Stimulated activated effector memory CD8-positive, alpha-beta T cell treated with anti-CD3 and anti-CD28 coated beads, Interleukin-12 subunit alpha, Interleukin-12 subunit beta, amount 100 ng/mL, for 72 hours (primary cell): ENCODE results near the gene CCDC8.
"Not testable (repeated sequence)": the region's sequence is repeated elsewhere in the genome, so short reads cannot be mapped to it uniquely, and the experiment has no call there.

ENCODE experiments used
- ATAC-seq: fragments of 150-1000 bp; cut with Tn5 transposase; 2 replicates; pipeline ENCODE4 v1.10.0; 2021
- DNase-seq, 2 donors: peaks; one replicate each; pipeline ENCODE4 v3.0.0; 2021 to 2022; ENCODE audit warnings: low spot score in 2 of 2
- H3K27ac Mint-ChIP-seq: one replicate; pipeline ENCODE4 v1.8.0; 2022; ENCODE audit warnings: mild to moderate bottlenecking, mixed read lengths
- H3K36me3 Mint-ChIP-seq: one replicate; pipeline ENCODE4 v1.8.0; 2022; ENCODE audit warnings: mild to moderate bottlenecking, mixed read lengths
- H3K4me1 Mint-ChIP-seq: one replicate; pipeline ENCODE4 v1.8.0; 2022; ENCODE audit warnings: mixed read lengths
- H3K4me3 Mint-ChIP-seq: one replicate; pipeline ENCODE4 v1.8.0; 2022; ENCODE audit warnings: mild to moderate bottlenecking, mixed read lengths
- H3K9me3 Mint-ChIP-seq: one replicate; pipeline ENCODE4 v1.8.0; 2022; ENCODE audit warnings: mixed read lengths

Gene CCDC8

DNA sequence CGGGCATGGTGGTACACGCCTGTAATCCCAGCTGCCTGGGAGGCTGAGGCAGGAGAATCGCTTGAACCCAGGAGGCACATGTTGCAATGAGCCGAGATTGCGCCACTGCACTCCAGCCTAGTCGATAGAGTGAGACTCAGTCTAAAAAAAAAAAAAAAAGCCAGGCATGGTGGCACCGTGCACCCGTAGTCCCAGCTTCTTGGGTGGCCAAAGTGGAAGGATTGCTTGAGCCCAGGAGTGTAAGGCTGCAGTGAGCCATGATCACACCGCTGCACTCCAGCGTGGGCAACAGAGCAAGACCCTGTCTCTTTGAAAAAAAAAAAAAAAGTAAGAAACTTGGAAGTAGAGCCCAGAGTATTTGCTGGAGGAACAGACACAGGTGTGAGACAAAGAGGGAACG, 27.7 kb downstream of the CCDC8 start:
- DNase-seq (no peak), ATAC-seq (no peak)
- peaks cover 91% of the 10 kb centered on the region for H3K36me3 Mint-ChIP-seq
- H3K27ac Mint-ChIP-seq: no peak overlapping the region
- H3K4me1 Mint-ChIP-seq: no peaks in the 10 kb centered on the region
- H3K4me3 Mint-ChIP-seq: no peak overlapping the region
- no peaks in the 10 kb centered on the region for H3K9me3 Mint-ChIP-seq

DNA sequence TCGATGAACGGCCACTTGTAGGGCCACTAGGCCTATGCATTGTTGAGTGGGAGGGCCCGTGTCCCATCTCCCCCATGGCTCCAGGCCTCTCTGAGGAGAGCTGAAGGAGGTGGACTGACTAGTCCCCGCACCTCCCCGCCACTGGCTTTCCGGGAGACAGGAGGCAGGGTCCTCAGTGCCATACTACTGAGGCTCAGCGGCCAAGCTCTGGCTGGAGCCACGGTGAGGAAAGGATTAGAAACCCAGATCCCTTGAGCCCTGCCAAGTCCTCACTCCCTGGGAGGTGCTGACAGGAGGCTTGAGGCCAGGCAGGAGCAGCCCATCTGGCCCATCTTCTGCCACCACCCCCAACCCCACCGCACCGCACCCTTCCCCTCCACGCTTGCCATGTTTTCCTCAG, 29.0 kb downstream of the CCDC8 start:
- Mint-ChIP-seq H3K4me3 (no peak overlapping the region), H3K9me3 (no peaks in the 10 kb centered on the region), H3K36me3 (peaks cover 94% of the 10 kb centered on the region), H3K4me1 (no peaks in the 10 kb centered on the region), H3K27ac (no peak overlapping the region)
- DNase-seq: no peak
- ATAC-seq: no peak

DNA sequence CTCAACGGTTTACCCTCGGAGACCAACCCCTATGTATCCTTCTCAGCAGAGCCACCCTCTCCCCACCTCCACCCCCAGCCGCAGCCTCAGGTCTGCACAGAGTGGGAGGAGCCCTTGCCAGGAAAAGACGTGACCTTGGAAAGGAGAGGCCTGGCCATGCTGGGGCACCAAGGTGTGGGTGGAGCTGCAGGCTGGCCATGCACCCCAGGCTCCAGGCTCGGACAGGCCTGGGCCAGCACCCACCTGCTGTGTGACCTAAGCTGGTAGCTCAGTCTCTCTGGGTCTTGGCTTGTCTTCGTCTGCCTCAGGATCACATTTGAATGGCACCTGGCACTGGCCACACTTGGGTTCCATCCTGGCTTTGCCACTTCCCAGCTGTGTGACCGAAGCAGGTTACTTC, 29.5 kb downstream of the CCDC8 start:
- DNase-seq (no peak), ATAC-seq (no peak)
- Mint-ChIP-seq H3K36me3 (peaks cover 94% of the 10 kb centered on the region), H3K9me3 (no peaks in the 10 kb centered on the region), H3K4me1 (no peaks in the 10 kb centered on the region), H3K4me3 (no peak overlapping the region), H3K27ac (no peak overlapping the region)

DNA sequence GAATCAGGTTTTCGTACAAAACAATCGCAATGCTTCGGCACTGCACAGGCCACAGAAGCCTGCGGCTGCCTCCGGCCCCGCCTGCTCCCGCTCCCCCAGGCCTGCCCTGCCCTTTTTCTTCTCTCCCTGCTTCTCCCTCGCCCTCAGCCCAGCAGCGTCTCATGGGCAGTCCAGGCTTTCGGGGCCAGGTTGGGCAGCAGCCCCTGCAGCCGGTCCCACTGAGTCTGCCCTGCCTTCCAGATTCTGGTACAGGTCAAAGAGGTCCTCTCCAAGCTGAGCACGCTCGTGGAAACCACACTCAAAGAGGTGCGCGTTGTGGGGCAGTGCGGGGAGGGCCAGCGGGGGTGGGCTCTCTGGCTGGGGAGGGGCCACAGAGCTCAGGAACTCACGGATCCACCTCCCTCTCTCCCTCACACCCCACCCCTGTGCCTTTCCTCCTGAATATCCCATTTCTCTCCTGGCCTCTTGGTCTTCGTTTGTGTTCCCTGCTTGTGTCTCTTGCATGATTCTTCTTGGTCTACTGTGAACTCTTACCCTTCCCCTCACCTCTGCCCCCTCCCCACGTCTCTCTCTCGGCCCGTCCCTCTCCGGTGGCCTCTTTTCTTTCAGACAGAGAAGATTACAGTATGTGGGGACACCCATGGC, 30.1 kb downstream of the CCDC8 start:
- Mint-ChIP-seq H3K36me3 (peaks cover 94% of the 10 kb centered on the region), H3K9me3 (no peaks in the 10 kb centered on the region), H3K4me1 (no peaks in the 10 kb centered on the region), H3K4me3 (no peak overlapping the region), H3K27ac (no peak overlapping the region)
- DNase-seq (no peak), ATAC-seq (no peak)

DNA sequence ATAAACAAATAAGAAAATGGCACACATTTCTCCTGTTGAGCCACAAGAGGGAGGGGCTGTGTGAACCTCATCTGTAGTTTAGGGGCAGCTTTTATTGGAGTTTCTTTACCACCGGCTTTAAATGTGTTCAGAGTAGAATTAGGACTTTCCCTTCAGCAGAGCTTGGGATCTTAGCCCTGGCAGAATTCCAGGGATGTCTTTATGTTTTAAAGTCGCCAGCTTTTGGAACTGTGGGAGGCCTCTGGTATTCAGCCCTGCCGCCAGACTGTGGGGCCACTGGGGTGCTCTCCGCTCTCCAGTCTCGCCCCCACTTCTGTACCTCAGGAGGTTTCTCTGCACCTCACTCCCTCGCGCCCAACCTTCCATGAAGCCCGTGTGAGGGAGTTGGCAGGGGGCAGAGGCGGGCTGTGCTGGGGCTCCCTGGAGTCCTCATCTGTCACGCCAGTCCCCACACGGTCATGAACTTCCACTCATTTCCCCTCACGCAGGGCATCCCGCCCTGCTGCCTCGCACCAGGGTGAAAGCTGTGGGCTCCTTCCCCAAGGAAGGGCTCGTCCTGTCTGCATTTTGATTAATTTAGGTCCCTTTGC, 31.5 kb downstream of the CCDC8 start:
- DNase-seq (no peak), ATAC-seq (no peak)
- no peaks in the 10 kb centered on the region for H3K4me1 Mint-ChIP-seq
- no peak overlapping the region for H3K27ac Mint-ChIP-seq
- no peaks in the 10 kb centered on the region for H3K9me3 Mint-ChIP-seq
- H3K36me3 Mint-ChIP-seq: peaks cover 93% of the 10 kb centered on the region
- H3K4me3 Mint-ChIP-seq: no peak overlapping the region

DNA sequence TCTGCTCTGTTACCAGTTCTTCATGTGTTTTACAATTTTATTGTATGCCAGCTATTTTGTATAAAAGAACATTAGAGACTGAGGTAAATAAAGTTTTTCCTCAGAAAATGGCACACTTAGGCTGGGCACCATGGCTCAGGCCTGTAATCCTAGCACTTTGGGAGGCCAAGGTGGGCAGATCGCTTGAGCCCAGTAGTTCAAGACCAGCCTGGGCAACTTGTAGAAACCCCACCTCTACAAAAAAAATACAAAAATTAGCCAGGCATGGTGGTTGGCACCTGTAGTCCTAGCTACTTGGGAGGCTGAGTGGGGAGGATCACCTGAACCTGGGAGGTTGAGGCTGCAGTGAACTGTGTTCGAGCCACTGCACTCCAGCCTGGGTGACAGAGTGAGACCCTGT, 32.0 kb downstream of the CCDC8 start:
- DNase-seq (no peak), ATAC-seq (no peak)
- H3K4me3 Mint-ChIP-seq: no peak overlapping the region
- peak overlapping the region; percentile 3 for H3K27ac Mint-ChIP-seq
- H3K36me3 Mint-ChIP-seq: peaks cover 94% of the 10 kb centered on the region
- H3K4me1 Mint-ChIP-seq: peaks cover under 1% of the 10 kb centered on the region
- H3K9me3 Mint-ChIP-seq: no peaks in the 10 kb centered on the region

DNA sequence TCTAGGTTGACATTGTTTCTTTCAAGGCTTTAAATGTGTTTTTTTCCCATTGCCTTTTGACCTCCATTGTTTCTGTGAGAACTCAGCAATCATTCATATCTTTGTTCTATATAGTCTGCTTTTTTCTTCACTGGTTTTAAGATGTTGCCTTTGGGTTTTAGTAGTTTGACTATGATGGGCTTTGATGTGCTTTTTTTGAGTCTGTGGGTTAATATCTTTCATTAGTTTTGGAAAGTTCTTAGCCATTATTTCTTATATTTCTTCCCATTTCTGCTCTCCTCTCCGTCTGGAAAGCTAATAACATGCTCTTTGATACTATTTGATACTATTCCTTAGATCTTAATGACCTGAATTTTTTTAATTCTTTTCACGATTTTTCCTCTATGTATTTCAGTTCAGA, 32.7 kb downstream of the CCDC8 start:
- Mint-ChIP-seq H3K27ac (peak overlapping the region; percentile 3), H3K9me3 (no peaks in the 10 kb centered on the region), H3K4me1 (peaks cover 8% of the 10 kb centered on the region), H3K36me3 (peaks cover 96% of the 10 kb centered on the region), H3K4me3 (no peak overlapping the region)
- DNase-seq (no peak), ATAC-seq (no peak)

DNA sequence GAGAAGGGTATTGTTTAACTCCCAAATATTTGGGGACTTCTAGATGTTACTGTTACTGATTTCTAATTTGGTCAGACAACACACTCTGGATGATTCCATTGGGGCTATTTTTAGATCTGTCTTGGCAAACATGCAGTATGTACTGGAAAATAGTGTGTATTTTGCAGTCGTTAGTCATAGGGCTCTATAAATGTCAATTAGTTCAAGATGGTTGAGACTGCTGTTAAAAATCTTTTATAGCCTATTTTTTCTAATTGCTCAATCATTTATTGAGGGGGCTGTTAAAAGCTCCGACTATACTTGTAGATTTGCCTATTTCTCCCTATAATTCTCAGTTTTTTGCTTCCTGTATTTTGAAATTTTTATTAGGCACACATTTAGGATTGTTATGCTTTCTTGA, 35.1 kb downstream of the CCDC8 start:
- no peak overlapping the region for H3K4me3 Mint-ChIP-seq
- H3K4me1 Mint-ChIP-seq: peaks cover 8% of the 10 kb centered on the region
- no peak for DNase-seq
- ATAC-seq: no peak
- no peaks in the 10 kb centered on the region for H3K9me3 Mint-ChIP-seq
- H3K27ac Mint-ChIP-seq: no peak overlapping the region
- H3K36me3 Mint-ChIP-seq: peaks cover 74% of the 10 kb centered on the region

DNA sequence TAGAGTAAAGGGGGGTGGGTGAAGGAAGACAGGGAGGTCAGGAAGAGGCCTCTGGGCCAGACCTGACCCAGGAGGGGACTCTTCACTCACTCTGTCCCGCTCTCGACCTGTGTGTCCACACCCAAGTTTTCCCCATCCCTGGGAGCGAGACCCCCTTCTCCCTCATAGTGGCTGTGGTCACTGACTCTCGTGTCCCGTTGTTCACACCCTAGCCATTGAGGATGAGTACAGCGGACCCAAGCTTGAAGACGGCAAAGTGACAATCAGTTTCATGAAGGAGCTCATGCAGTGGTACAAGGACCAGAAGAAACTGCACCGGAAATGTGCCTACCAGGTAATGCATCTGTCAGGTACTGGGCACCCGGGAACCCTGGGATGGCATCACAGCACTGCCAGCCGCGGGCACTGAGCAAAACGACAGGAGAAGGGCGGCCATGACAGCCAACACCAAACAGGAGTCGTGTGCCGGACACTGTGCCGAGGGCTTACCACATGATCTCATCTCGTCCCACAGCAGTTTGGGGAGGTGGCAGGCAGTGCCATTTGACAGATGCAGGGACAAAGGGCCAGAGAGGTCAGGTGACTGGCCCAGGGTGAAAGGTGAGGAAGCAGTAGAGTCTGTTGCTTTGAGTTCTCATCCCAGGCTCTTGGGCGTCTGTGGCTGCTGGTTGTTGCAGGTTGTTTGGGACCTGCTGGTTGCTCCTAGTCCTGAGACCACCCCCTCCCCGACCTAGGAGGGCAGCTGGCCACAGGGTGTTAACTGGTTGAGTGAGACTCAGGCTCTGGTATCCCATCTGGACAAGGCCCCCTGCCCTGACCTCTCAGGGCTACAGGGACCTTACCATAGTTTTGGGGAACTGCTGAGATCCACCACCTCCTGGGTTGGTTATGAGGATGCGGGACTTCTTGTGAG, 36.9 kb downstream of the CCDC8 start:
- Mint-ChIP-seq H3K27ac (peak overlapping the region; percentile 14), H3K36me3 (peaks cover 57% of the 10 kb centered on the region), H3K4me3 (no peak overlapping the region), H3K4me1 (peaks cover 18% of the 10 kb centered on the region), H3K9me3 (no peaks in the 10 kb centered on the region)
- ATAC-seq (no peak), DNase-seq (no peak)

DNA sequence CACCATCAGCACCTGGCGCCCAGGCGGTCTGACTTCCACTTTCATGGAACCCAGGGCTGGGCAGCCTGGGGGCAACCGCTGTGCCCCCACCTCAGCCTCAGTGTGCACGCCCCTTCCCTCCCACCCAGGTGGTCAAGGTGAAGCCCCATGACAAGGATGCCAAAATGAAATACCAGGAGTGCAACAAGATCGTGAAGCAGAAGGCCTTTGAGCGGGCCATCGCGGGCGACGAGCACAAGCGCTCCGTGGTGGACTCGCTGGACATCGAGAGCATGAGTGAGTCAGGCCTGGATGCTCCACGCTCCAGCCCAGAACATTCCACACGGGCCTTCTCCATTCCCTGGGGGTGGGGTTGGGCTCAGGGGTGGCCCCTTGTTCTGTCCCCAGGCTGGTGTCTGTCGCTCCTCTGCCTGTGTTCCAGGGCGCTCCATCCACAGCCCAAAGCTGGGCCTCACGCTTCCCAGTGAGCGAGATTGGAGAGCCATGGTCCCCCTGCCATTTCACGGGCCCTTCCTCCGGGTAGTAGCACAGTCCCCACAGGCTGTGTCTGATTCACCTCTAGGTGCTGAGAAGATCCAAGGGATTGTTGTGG, 37.8 kb downstream of the CCDC8 start:
- peaks cover 27% of the 10 kb centered on the region for H3K4me1 Mint-ChIP-seq
- ATAC-seq, H3K9me3 Mint-ChIP-seq, DNase-seq, H3K4me3 Mint-ChIP-seq: not testable (repeated sequence)
- H3K36me3 Mint-ChIP-seq: peaks cover 56% of the 10 kb centered on the region
- H3K27ac Mint-ChIP-seq: peak overlapping the region; percentile 14

DNA sequence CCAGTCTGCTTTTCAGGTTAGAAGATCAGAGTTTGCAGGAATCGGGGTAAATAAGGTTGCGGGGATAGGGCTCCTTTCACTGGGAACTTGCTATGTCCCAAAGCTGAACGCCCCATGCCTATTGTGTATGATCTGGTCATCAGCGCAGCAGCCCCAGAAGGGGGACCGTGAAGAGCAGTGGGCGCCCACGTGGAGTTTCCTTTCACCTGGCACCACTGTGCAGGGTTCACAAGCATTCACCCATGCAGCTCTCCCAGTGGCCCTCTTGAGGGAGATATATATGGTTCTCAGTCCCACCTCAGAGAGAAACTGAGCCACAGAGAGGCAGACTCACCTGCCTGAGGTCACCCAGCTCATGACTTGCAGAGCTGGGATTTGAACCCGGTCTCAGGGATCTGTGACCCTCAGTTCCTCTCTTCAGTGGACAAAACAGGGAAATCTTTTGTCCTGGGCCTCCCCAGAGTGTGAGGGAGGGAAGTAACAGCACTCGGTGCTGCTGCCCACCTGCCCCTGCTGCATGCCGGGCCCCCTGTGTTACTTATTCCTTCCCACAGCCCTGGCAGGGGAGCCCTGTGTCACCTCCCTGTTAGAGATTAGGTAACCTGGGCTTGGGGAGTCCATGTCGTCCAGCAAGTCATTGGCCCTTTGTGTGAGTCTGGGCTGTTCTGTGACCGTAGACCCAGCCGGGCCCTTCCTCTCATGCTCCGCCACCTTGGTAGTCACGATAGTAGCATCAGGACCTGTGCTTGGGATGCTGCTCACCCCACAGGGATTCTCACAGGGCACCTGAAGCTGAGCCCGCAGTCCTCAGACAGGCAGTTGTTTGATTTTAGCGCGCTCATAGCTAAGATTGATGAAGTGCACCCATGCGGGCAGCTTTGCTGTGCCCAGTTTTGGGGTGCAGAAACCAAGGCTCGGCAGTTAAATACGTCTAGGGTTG, 38.6 kb downstream of the CCDC8 start:
- Mint-ChIP-seq H3K4me1 (peaks cover 29% of the 10 kb centered on the region), H3K36me3 (peaks cover 49% of the 10 kb centered on the region), H3K27ac (peak overlapping the region; percentile 14), H3K4me3 (no peak overlapping the region), H3K9me3 (no peaks in the 10 kb centered on the region)
- ATAC-seq: no peak
- DNase-seq: no peak

DNA sequence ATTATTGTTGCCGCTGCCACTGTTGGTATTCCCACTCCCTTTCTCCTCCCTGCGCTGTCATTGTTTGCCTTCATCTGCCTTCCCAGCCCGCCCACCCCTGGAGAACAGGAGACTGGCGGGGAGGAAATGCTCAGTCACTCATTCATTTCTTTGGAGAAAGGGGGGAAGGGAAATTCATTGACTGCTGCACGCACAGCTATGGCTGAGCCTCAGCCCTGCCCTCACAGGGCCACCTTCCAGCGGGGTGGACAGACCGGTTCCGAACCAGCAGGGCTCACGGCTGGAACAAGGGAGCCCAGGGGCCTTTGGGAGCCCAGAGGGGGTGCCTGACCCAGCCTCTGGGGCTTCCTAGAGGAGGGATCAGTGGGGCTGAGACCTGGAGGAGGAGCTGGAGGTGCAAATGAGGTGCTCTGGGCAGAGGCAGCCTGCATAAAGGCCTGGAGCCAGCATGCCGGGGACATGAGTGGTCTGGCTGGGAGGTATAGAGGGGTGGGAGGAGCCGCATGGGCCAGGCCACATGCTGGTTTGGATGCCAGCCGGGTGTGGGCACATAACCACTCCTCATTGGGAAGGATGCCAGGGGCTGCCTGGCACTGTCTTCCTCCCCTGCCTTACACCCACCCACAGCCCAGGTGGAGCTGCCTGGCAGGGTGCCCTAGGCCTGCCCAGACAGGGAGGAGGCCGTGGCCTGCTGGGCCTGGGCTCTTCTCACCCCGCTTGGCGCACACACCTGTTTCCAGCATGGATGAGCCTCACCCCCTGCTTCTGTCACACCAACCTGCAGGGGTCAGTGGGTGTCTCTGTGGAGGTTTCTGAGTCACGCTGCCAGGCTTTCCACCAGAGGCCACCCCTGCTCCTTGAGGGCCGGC, 39.6 kb downstream of the CCDC8 start:
- Mint-ChIP-seq H3K9me3 (no peaks in the 10 kb centered on the region), H3K27ac (no peak overlapping the region), H3K4me3 (no peak overlapping the region), H3K4me1 (peaks cover 36% of the 10 kb centered on the region), H3K36me3 (peaks cover 38% of the 10 kb centered on the region)
- no peak for ATAC-seq
- no peak for DNase-seq

DNA sequence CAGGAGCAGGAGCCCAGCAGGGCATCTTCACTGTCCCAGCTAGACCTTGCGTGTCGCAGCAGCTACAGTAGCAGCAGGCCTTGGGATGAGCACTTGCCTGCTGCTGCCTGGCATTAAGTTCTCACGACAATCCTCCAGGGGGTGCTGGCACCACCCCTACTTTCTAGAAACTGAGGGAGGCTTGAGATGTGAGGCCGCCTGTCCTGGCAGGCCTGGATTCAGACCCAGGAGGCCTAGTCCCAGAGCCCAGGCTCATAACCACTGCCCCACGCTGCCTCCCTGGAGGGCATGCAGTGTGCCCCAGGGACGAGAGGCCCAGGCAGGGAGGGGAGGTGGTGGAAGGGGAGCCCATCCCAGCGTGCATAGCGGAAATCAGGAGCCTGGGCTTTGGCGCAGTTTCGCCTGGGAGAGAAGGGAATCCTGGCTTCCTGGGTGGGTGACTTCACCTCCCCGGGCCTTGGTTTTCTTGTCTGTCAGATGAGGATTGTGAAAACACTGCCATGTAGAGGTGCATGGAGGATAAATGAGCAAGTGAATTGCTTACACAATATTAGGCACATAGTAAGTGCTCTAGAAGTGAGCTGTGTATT, 40.4 kb downstream of the CCDC8 start:
- Mint-ChIP-seq H3K9me3 (no peaks in the 10 kb centered on the region), H3K27ac (peak overlapping the region; percentile 65), H3K4me1 (peaks cover 38% of the 10 kb centered on the region), H3K4me3 (no peak overlapping the region), H3K36me3 (peaks cover 31% of the 10 kb centered on the region)
- DNase-seq (no peak), ATAC-seq (no peak)
